ENCODE results near the gene TALDO1.

The TALDO1 gene

DNA sequence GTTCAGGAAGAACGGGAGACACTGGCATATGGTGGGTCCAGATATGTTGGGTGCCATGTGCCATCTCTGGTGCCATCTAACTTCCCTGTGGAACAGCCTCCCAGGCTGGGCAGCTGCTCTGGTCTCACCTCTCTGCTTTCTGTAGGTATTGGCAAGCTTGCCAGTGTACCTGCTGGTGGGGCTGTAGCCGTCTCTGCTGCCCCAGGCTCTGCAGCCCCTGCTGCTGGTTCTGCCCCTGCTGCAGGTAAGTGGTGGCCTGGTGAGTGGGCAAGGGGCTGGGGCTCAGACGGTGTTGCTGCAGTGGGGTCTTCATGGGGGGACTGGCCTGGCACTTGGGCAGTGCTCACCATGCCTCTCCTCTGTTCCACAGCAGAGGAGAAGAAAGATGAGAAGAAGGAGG is 65.1 kb downstream of the TALDO1 start:
- no peak overlapping the region for H3K4me3 ChIP-seq (ENCODE audit: low read depth, low read length, poor library complexity, severe bottlenecking)
- TF ChIP-seq, protein P1, sequence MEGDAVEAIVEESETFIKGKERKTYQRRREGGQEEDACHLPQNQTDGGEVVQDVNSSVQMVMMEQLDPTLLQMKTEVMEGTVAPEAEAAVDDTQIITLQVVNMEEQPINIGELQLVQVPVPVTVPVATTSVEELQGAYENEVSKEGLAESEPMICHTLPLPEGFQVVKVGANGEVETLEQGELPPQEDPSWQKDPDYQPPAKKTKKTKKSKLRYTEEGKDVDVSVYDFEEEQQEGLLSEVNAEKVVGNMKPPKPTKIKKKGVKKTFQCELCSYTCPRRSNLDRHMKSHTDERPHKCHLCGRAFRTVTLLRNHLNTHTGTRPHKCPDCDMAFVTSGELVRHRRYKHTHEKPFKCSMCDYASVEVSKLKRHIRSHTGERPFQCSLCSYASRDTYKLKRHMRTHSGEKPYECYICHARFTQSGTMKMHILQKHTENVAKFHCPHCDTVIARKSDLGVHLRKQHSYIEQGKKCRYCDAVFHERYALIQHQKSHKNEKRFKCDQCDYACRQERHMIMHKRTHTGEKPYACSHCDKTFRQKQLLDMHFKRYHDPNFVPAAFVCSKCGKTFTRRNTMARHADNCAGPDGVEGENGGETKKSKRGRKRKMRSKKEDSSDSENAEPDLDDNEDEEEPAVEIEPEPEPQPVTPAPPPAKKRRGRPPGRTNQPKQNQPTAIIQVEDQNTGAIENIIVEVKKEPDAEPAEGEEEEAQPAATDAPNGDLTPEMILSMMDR (IDR thresholded peaks at IDR 0.05; ENCODE audit: low read length): no peak
- H3K9me3 ChIP-seq (ENCODE audit: low read length): no peaks in the 10 kb centered on the region
- no peaks in the 10 kb centered on the region for H4K20me1 ChIP-seq (ENCODE audit: insufficient read depth, low read length)
- no peak overlapping the region for H3K4me2 ChIP-seq (ENCODE audit: low read length)
- H3F3A ChIP-seq (ENCODE audit: insufficient read depth, low read length): peaks cover under 1% of the 10 kb centered on the region; the same call in 1 of the 2 replicates
- peaks cover 15% of the 10 kb centered on the region for H3K79me2 ChIP-seq (ENCODE audit: insufficient read depth, low read length)
- H3K4me1 ChIP-seq (ENCODE audit: insufficient read depth, low read length, severe bottlenecking): peaks cover 30% of the 10 kb centered on the region
- H3K9me2 ChIP-seq (ENCODE audit: low read depth, low read length): no peaks in the 10 kb centered on the region
- no peaks in the 10 kb centered on the region for H3K27me3 ChIP-seq (ENCODE audit: insufficient read depth, low read length)
- H3K36me3 ChIP-seq (ENCODE audit: insufficient read depth, low read length): peaks cover 57% of the 10 kb centered on the region
- no peak overlapping the region for H2AFZ ChIP-seq (ENCODE audit: low read length)
- no peak overlapping the region for H3K9ac ChIP-seq (ENCODE audit: low read length)
- H3K27ac ChIP-seq (ENCODE audit: low read depth, low read length, poor library complexity, severe bottlenecking): no peak overlapping the region

DNA sequence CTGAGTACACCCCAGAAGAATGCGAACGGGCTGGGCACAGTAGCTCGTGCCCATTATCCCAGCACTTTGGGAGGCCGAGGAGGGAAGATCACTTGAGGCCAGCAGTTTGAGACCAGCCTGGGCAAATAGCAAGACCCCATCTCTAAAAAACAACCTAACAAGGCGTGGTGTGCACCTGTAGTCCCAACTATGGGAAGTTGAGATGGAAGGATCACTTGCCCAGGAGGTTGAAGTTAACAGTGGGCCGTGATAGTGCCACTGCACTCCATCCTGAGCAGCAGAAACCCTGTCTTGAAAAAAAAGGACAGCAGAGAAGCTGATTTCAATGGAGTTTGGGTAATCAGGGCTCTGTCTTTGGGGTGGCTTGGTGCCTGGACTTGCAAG is 65.8 kb downstream of the TALDO1 start:
- peaks cover 57% of the 10 kb centered on the region for H3K36me3 ChIP-seq (ENCODE audit: insufficient read depth, low read length)
- peaks cover 4% of the 10 kb centered on the region; the same call in 1 of the 2 replicates for H3F3A ChIP-seq (ENCODE audit: insufficient read depth, low read length)
- H3K27me3 ChIP-seq (ENCODE audit: insufficient read depth, low read length): no peaks in the 10 kb centered on the region
- no peak overlapping the region for H2AFZ ChIP-seq (ENCODE audit: low read length)
- no peak overlapping the region for H3K4me3 ChIP-seq (ENCODE audit: low read depth, low read length, poor library complexity, severe bottlenecking)
- H3K9ac ChIP-seq (ENCODE audit: low read length): no peak overlapping the region
- H3K9me2 ChIP-seq (ENCODE audit: low read depth, low read length): no peaks in the 10 kb centered on the region
- no peak overlapping the region for H3K4me2 ChIP-seq (ENCODE audit: low read length)
- H3K9me3 ChIP-seq (ENCODE audit: low read length): no peaks in the 10 kb centered on the region
- no peak overlapping the region for H3K27ac ChIP-seq (ENCODE audit: low read depth, low read length, poor library complexity, severe bottlenecking)
- H3K4me1 ChIP-seq (ENCODE audit: insufficient read depth, low read length, severe bottlenecking): peaks cover 26% of the 10 kb centered on the region
- TF ChIP-seq EZH2 (IDR thresholded peaks at IDR 0.05; ENCODE audit: borderline replicate concordance, low read length): no peak
- TF ChIP-seq, protein P1 (IDR thresholded peaks at IDR 0.05; ENCODE audit: low read length): no peak
- no peaks in the 10 kb centered on the region for H4K20me1 ChIP-seq (ENCODE audit: insufficient read depth, low read length)
- peaks cover 15% of the 10 kb centered on the region for H3K79me2 ChIP-seq (ENCODE audit: insufficient read depth, low read length)

DNA sequence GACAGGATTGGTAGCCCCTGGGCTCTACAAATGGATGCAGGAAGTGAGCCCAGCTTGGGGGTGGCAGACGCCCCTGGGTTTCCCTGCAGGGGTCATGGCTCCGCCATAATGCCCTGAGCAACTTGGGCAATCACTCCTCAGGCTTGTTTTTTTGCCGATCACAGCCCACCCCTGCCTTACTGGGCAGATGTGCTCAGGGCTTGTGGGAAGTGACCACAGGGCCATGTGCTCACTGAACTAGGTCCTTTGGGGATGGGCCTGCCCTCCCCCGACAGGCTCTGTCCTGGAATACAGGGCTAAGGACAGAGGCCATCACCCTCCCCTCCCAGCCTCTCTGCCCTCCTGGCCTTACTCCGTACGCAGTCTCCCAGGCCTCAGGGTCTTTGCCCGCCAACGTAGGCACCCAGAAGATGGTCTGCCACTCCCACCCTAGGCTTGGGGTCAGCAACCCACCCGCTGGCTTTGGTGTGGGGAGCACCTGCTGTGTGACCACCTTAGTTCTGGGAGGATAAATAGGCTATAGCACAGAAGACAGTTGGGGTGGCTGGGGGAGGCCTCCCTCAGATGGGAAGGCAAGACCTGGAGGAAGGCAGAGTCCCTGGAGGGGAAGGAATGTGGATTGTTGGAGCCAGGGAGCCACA is 66.3 kb downstream of the TALDO1 start:
- TF ChIP-seq, protein P1 (IDR thresholded peaks at IDR 0.05; ENCODE audit: low read length): no peak
- no peak for TF ChIP-seq EZH2 (IDR thresholded peaks at IDR 0.05; ENCODE audit: borderline replicate concordance, low read length)

More for the DNA sequence above, 66.3 kb downstream of the TALDO1 start:
- Histone ChIP-seq H4K20me1 (ENCODE audit: insufficient read depth, low read length) (no peaks in the 10 kb centered on the region), H3K9me3 (ENCODE audit: low read length) (no peaks in the 10 kb centered on the region), H3K79me2 (ENCODE audit: insufficient read depth, low read length) (peaks cover 15% of the 10 kb centered on the region), H3K27me3 (ENCODE audit: insufficient read depth, low read length) (no peaks in the 10 kb centered on the region), H3K4me3 (ENCODE audit: low read depth, low read length, poor library complexity, severe bottlenecking) (no peak overlapping the region), H3K4me1 (ENCODE audit: insufficient read depth, low read length, severe bottlenecking) (peaks cover 20% of the 10 kb centered on the region), H3K9me2 (ENCODE audit: low read depth, low read length) (no peaks in the 10 kb centered on the region), H3F3A (ENCODE audit: insufficient read depth, low read length) (peaks cover 4% of the 10 kb centered on the region; the same call in 1 of the 2 replicates), H3K4me2 (ENCODE audit: low read length) (no peak overlapping the region), H3K27ac (ENCODE audit: low read depth, low read length, poor library complexity, severe bottlenecking) (no peak overlapping the region), H3K9ac (ENCODE audit: low read length) (no peak overlapping the region), H2AFZ (ENCODE audit: low read length) (no peak overlapping the region), H3K36me3 (ENCODE audit: insufficient read depth, low read length) (peaks cover 57% of the 10 kb centered on the region)
